GM13976 (cell line): ENCODE data around the gene DHX58.

Experiments used
- DNase-seq: peaks from one replicate; pipeline ENCODE4 v3.0.0; 2012; ENCODE audit warnings: low spot score
- CTCF ChIP-seq: IDR thresholded peaks from 2 replicates; pipeline ENCODE4 v1.5.1; 2012; ENCODE audit warnings: borderline replicate concordance, mild to moderate bottlenecking; ENCODE audit not compliant: insufficient read depth; ENCODE audit errors: extremely low read depth, missing control alignments, control extremely low read depth
- in situ Hi-C: fragments of 300-500 bp; cut with MboI; formaldehyde crosslinking; loops from one replicate; pipeline ENCODE4 v1.12.0; 2022; ENCODE audit warnings: low sequenced_read_pairs, mixed read lengths, inconsistent platforms; ENCODE audit not compliant: unreplicated experiment

The DHX58 gene

GRCh38 chr17:42133461-42134041 lies 21.0 kb upstream of the DHX58 start:
- in situ Hi-C loops, result no loop called here
- peak; percentile 61 for DNase-seq
- TF ChIP-seq CTCF, result no peak

GRCh38 chr17:42132941-42133340 lies 20.4 kb upstream of the DHX58 start:
- in situ Hi-C loops, result no loop called here
- TF ChIP-seq CTCF, result no peak
- DNase-seq, result no peak

- no peak for DNase-seq
- TF ChIP-seq CTCF, result no peak
- in situ Hi-C loops, result no loop called here
Measured at GRCh38 chr17:42131981-42132432, 19.5 kb upstream of the DHX58 start.

GRCh38 chr17:42131232-42131631 lies 18.7 kb upstream of the DHX58 start:
- no peak for DNase-seq
- TF ChIP-seq CTCF, result no peak
- in situ Hi-C loops, result no loop called here

GRCh38 chr17:42130310-42130936 lies 17.9 kb upstream of the DHX58 start:
- in situ Hi-C loops, result no loop called here
- DNase-seq, result no peak
- TF ChIP-seq CTCF, result no peak

- no peak for TF ChIP-seq CTCF
- in situ Hi-C loops, result no loop called here
- DNase-seq, result no peak
Measured at GRCh38 chr17:42129109-42129837, 16.8 kb upstream of the DHX58 start.
